Karpas-422 (cell line): ENCODE measurements around the gene ITSN1. TPM values are rescaled to one million over a fixed set of nuclear protein-coding genes. Genes with fewer than 3 reads are reported as not detected.

Experiments
- DNase-seq: peaks from one replicate; pipeline ENCODE4 v3.0.0-alpha.2; 2015
- H2AFZ ChIP-seq: fragments of 200-600 bp; sonication (generic); 2 replicates; pipeline ENCODE4 v1.6.1; 2014; ENCODE audit warnings: antibody characterized with exemption, low read length, mixed read lengths
- H3K27ac ChIP-seq: fragments of 200-600 bp; sonication (generic); 2 replicates; pipeline ENCODE4 v1.5.1; 2014; ENCODE audit warnings: mild to moderate bottlenecking, low read length, moderate library complexity
- H3K27me3 ChIP-seq: fragments of 200-600 bp; sonication (generic); 2 replicates; pipeline ENCODE4 v1.6.1; 2014; ENCODE audit warnings: low read length, mixed read lengths
- H3K36me3 ChIP-seq: fragments of 200-600 bp; sonication (generic); 2 replicates; pipeline ENCODE4 v1.6.1; 2014; ENCODE audit warnings: low read length, mixed read lengths; ENCODE audit not compliant: insufficient read depth
- H3K4me1 ChIP-seq: fragments of 200-600 bp; sonication (generic); 2 replicates; pipeline ENCODE4 v1.6.1; 2014; ENCODE audit warnings: mild to moderate bottlenecking, low read length, mixed read lengths
- H3K4me2 ChIP-seq: fragments of 200-600 bp; sonication (generic); 2 replicates; pipeline ENCODE4 v1.6.1; 2014; ENCODE audit warnings: low read length, low read depth, mild to moderate bottlenecking; ENCODE audit not compliant: poor library complexity, severe bottlenecking
- H3K4me3 ChIP-seq: fragments of 200-600 bp; sonication (generic); 2 replicates; pipeline ENCODE4 v1.5.1; 2014; ENCODE audit warnings: mild to moderate bottlenecking, antibody characterized with exemption, low read length, mixed read lengths
- H3K79me2 ChIP-seq: fragments of 200-600 bp; sonication (generic); 2 replicates; pipeline ENCODE4 v1.6.1; 2014; ENCODE audit warnings: mild to moderate bottlenecking, low read length, mixed read lengths
- H3K9ac ChIP-seq: fragments of 200-600 bp; sonication (generic); 2 replicates; pipeline ENCODE4 v1.6.0; 2014; ENCODE audit warnings: low read length
- H3K9me2 ChIP-seq: fragments of 200-600 bp; sonication (generic), shearing (Covaris generic); replicated peaks from 2 replicates; pipeline ENCODE4 v1.6.0; 2014; ENCODE audit warnings: mild to moderate bottlenecking, low read length, moderate library complexity; ENCODE audit not compliant: insufficient read depth
- H3K9me3 ChIP-seq: fragments of 300-700, 200-600 bp; sonication (generic); 2 replicates; pipeline ENCODE4 v1.6.1; 2014; ENCODE audit warnings: low read length, mixed read lengths
- H4K20me1 ChIP-seq: fragments of 200-600 bp; sonication (generic); 2 replicates; pipeline ENCODE4 v1.6.1; 2014; ENCODE audit warnings: mild to moderate bottlenecking, antibody characterized with exemption, low read length, low read depth; ENCODE audit not compliant: insufficient read depth
- total RNA-seq: library from RNA; depleted of rRNA; stranded (reverse); fragments of >200 nt; shearing (Covaris generic); gene quantifications from 2 replicates; pipeline ENCODE4 v1.2.3, GENCODE V29; 2014; ENCODE audit warnings: low replicate concordance

The ITSN1 gene
- total RNA-seq, 1 experiment from 2014 or later: 2.3 TPM

DNA sequence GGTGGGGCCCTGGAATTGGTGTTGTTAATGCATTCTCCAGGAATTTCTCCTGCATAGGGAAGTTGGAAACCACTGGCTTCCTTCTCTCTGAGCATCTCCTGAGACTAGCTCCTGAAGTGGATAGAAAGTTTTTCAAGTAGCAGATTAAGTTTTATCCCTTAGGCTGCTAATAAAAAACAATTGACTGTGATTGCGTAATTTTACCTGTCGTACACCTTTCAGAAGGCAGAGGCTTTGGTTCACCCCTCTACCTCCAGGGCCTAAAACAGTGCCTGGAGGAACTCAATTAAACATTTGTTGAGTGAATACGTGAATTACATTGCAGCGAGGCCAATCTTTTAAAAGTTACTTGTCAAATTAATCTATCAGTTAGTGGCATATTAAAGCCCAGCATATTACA, 3.4 kb downstream of the ITSN1 start:
- peaks cover 6% of the 10 kb centered on the region for H3K79me2 ChIP-seq
- no peak overlapping the region for H3K27ac ChIP-seq
- H3K9me3 ChIP-seq: no peaks in the 10 kb centered on the region
- no peak overlapping the region for H3K4me2 ChIP-seq
- no peak overlapping the region for H3K9ac ChIP-seq
- H4K20me1 ChIP-seq: peaks cover 18% of the 10 kb centered on the region
- H3K9me2 ChIP-seq: no peaks in the 10 kb centered on the region
- H3K27me3 ChIP-seq: no peaks in the 10 kb centered on the region
- no peak overlapping the region for H2AFZ ChIP-seq
- DNase-seq: no peak
- H3K36me3 ChIP-seq: no peaks in the 10 kb centered on the region
- H3K4me3 ChIP-seq: no peak overlapping the region
- H3K4me1 ChIP-seq: peaks cover 12% of the 10 kb centered on the region; the same call in 1 of the 2 replicates

- Histone ChIP-seq H3K27ac (no peak overlapping the region), H3K4me3 (no peak overlapping the region), H3K79me2 (no peaks in the 10 kb centered on the region), H3K4me2 (no peak overlapping the region), H3K9me3 (no peaks in the 10 kb centered on the region), H2AFZ (no peak overlapping the region), H4K20me1 (peaks cover 18% of the 10 kb centered on the region), H3K4me1 (peaks cover 9% of the 10 kb centered on the region; the same call in 1 of the 2 replicates), H3K27me3 (no peaks in the 10 kb centered on the region), H3K36me3 (no peaks in the 10 kb centered on the region), H3K9ac (no peak overlapping the region), H3K9me2 (no peaks in the 10 kb centered on the region)
- no peak for DNase-seq
Observed at GRCh38 chr21:33647587-33647986, 5.3 kb downstream of the ITSN1 start.

- no peaks in the 10 kb centered on the region for H3K79me2 ChIP-seq
- H2AFZ ChIP-seq: no peak overlapping the region
- no peaks in the 10 kb centered on the region for H3K27me3 ChIP-seq
- no peaks in the 10 kb centered on the region for H3K9me3 ChIP-seq
- H3K36me3 ChIP-seq: no peaks in the 10 kb centered on the region
- no peak for DNase-seq
- H3K4me3 ChIP-seq: no peak overlapping the region
- peaks cover 17% of the 10 kb centered on the region for H4K20me1 ChIP-seq
- H3K9ac ChIP-seq: no peak overlapping the region
- peaks cover 3% of the 10 kb centered on the region; the same call in 1 of the 2 replicates for H3K4me1 ChIP-seq
- H3K4me2 ChIP-seq: no peak overlapping the region
- no peaks in the 10 kb centered on the region for H3K9me2 ChIP-seq
- H3K27ac ChIP-seq: no peak overlapping the region
Observed at GRCh38 chr21:33648555-33648954, 6.3 kb downstream of the ITSN1 start.

DNA sequence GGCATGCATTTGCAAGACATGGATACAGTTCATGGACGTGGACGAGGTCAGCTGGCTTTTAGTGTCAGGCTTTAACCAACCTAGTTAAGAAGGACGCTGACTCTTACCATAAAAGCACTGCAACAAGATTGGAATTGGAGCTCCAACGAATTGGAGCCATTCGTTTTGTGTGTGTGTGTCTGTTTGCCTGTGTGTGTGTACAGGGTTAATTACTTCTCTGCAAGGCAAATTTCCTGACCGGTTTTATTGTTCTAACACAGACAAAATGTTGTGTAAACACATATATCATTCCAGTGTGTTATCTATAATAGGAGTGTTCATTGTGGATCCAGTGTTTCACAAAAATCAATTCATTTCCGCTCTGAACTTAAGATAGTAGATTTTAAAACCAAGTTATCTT, 7.9 kb downstream of the ITSN1 start:
- no peaks in the 10 kb centered on the region for H3K27me3 ChIP-seq

GRCh38 chr21:33650929-33651509, 8.7 kb downstream of the ITSN1 start:
- no peaks in the 10 kb centered on the region for H3K36me3 ChIP-seq
- H3K79me2 ChIP-seq: no peaks in the 10 kb centered on the region
- no peak for DNase-seq
- no peak overlapping the region for H3K4me2 ChIP-seq
- peaks cover 12% of the 10 kb centered on the region; the same call in 1 of the 2 replicates for H4K20me1 ChIP-seq
- H3K27ac ChIP-seq: no peak overlapping the region
- H2AFZ ChIP-seq: no peak overlapping the region
- no peaks in the 10 kb centered on the region for H3K4me1 ChIP-seq
- H3K27me3 ChIP-seq: no peaks in the 10 kb centered on the region
- H3K9me3 ChIP-seq: no peaks in the 10 kb centered on the region
- H3K4me3 ChIP-seq: no peak overlapping the region
- H3K9me2 ChIP-seq: no peaks in the 10 kb centered on the region
- H3K9ac ChIP-seq: no peak overlapping the region

More for the DNA sequence above, 7.9 kb downstream of the ITSN1 start:
- H4K20me1 ChIP-seq: peaks cover 12% of the 10 kb centered on the region; the same call in 1 of the 2 replicates
- no peak overlapping the region for H3K9ac ChIP-seq
- no peaks in the 10 kb centered on the region for H3K79me2 ChIP-seq
- H3K4me1 ChIP-seq: no peaks in the 10 kb centered on the region
- H3K36me3 ChIP-seq: no peaks in the 10 kb centered on the region
- H3K4me2 ChIP-seq: no peak overlapping the region
- H3K9me3 ChIP-seq: no peaks in the 10 kb centered on the region
- H3K9me2 ChIP-seq: no peaks in the 10 kb centered on the region
- H3K27ac ChIP-seq: no peak overlapping the region
- no peak overlapping the region for H3K4me3 ChIP-seq
- no peak for DNase-seq
- no peak overlapping the region for H2AFZ ChIP-seq

DNA sequence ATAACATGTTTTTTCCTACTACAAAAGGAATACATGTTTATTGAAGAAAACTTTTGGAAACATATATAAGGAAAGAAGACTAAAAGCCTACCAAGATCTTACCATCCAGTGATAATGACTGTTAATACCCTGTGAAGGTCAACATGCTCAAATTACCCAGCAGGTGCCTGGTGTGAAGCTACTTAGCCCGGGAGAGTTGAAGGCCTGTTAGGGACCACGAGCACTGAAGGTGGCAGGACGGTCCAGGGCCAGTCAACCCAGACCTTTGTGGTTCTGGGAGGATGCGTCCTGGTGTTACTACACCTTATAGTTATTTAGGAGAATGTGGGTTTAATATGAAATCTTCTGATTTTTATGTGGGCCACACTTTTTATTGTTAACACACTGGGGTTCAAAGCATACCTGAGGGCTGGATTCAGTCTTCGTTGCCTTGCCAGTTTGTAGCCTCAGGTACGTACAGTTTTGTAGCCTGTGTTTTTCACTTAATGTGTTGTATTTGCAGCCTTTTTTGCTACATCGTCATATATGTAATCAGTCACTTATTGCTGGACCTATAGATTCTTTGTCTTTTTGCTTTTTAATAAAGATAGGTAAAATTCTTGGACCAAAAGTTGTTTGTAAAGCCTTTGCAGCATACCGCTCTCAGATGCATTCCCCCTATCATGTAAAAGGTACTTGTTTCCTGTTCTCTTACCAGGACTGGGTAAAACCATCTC, 9.8 kb downstream of the ITSN1 start:
- H3K9me3 ChIP-seq: no peaks in the 10 kb centered on the region
- H4K20me1 ChIP-seq: peaks cover 12% of the 10 kb centered on the region; the same call in 1 of the 2 replicates
- H3K4me2 ChIP-seq: no peak overlapping the region
- H3K4me3 ChIP-seq: no peak overlapping the region
- no peak for DNase-seq
- H3K9me2 ChIP-seq: no peaks in the 10 kb centered on the region
- no peaks in the 10 kb centered on the region for H3K36me3 ChIP-seq
- no peak overlapping the region for H3K9ac ChIP-seq
- no peak overlapping the region for H3K27ac ChIP-seq
- H3K27me3 ChIP-seq: no peaks in the 10 kb centered on the region
- no peaks in the 10 kb centered on the region for H3K4me1 ChIP-seq
- no peak overlapping the region for H2AFZ ChIP-seq
- no peaks in the 10 kb centered on the region for H3K79me2 ChIP-seq

GRCh38 chr21:33654412-33654811, 12.1 kb downstream of the ITSN1 start:
- Histone ChIP-seq H3K36me3 (no peaks in the 10 kb centered on the region), H3K9me2 (no peaks in the 10 kb centered on the region), H3K4me2 (no peak overlapping the region), H3K9me3 (no peaks in the 10 kb centered on the region), H2AFZ (no peak overlapping the region), H3K4me1 (no peaks in the 10 kb centered on the region), H3K9ac (no peak overlapping the region), H4K20me1 (0 out of 2 replicates have a peak, but pooled peaks cover 4% of the 10 kb centered on the region), H3K79me2 (no peaks in the 10 kb centered on the region), H3K4me3 (no peak overlapping the region), H3K27ac (no peak overlapping the region), H3K27me3 (no peaks in the 10 kb centered on the region)
- no peak for DNase-seq

- Histone ChIP-seq H3K36me3 (no peaks in the 10 kb centered on the region), H2AFZ (no peak overlapping the region), H3K79me2 (no peaks in the 10 kb centered on the region), H3K9me3 (no peaks in the 10 kb centered on the region), H3K4me1 (no peaks in the 10 kb centered on the region), H3K9me2 (no peaks in the 10 kb centered on the region), H3K9ac (no peak overlapping the region), H3K4me2 (no peak overlapping the region), H3K4me3 (no peak overlapping the region), H3K27ac (no peak overlapping the region), H4K20me1 (0 out of 2 replicates have a peak, but pooled peaks cover 4% of the 10 kb centered on the region), H3K27me3 (no peaks in the 10 kb centered on the region)
- no peak for DNase-seq
Observed at GRCh38 chr21:33655588-33656221, 13.4 kb downstream of the ITSN1 start.
